Measurements from ENCODE around the gene ATG2A. TPM values are rescaled to one million over a fixed set of nuclear protein-coding genes. Genes with fewer than 3 reads are reported as not detected.

ATG2A gene
- total RNA-seq, 1 donor from 2014 or later = 20.9 TPM

- intact Hi-C loops (cut with micrococcal nuclease) = no loop called here
These were observed 11.3 kb downstream of the ATG2A start for GRCh38 chr11:64905516-64906313.

DNA sequence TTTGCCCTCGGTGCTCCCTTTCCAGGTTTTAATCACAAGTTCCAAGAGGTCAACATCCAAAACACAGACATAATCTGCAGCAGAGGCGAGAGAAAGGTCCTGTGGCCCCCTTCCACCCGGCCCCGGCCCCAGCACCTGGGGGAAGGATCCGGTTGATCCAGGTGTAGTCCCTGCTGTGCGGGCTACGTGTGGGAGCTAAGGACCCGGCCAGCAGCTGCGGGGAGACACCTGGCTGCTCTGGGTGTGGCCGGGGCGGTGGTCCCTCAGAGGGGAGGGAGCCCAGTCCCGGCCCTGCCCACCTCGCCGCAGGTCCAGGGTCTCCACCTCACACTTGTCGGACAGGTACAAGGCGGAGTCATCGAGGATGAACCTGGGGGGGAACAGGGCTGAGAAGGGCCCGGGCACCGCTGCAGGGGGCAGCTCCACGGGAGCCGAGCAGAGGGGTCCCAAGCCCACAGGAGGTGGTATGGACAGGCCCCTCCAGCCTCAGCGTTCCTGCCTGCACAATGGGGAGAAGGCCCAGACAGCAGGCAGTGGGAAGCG lies 13.6 kb downstream of the ATG2A start:
- intact Hi-C loops (cut with micrococcal nuclease) = no loop called here

DNA sequence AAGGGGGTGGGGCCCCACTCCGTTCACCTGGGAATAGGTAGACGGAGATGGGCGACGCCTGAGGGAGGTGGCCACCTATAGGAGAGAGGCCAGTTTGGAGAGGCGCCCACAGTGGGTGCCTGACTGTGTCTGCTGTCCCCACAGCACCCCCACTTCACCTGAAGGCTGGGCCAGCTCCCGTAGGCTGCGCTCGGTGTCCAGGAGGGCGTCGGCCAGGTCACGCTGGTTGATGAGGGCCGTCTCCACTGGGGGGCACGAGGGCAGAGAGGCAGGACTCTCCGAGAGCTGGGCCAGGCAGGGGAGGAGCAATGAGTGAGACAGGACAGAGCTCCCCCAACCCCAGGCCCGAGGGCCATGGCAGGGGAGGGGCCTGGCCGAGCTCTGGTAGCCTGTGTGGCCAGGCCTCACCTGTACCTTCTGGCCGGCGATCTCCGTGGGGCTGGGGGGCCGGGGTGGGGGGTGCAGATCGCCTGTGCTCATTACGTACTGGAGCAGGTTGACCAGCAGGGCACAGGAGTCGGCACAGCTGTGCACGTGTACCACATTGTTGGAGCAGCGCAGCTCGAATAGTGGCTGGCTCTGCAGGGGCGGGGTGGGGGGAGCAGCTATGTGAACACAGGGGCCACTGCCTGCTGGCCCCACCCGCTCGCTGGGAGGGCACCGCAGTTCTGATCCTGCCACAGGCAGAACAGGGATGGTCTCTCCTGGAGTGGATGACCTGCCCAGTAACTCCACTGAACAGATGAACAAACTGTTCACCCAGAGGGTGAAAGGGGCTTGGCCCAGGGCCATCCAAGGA lies 14.7 kb downstream of the ATG2A start:
- intact Hi-C loops (cut with micrococcal nuclease) = no loop called here

GRCh38 chr11:64900774-64901173 lies 16.2 kb downstream of the ATG2A start:
- intact Hi-C loops (cut with micrococcal nuclease) = no loop called here

- intact Hi-C loops (cut with micrococcal nuclease) = no loop called here
These were observed 16.7 kb downstream of the ATG2A start for GRCh38 chr11:64900263-64900678.

GRCh38 chr11:64898541-64898940 lies 18.5 kb downstream of the ATG2A start:
- intact Hi-C loops (cut with micrococcal nuclease) = no loop called here

DNA sequence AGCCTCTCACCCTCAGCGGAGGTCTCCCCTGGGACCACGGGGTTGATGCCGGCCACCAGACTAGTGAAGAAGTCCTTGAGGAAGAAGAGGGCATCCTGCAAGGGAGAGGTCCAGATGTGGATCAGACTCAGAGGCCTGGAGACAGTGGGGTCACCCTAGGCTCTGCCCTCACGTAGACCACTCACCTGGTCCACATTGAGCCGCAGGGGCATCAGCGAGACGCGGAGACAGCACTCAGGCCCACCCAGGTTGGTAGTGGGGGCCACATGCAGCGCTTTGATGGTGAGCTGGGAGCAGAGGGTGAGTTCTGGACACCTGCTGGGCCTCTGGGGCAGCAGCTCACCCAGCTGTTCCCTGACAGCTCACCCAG lies 18.9 kb downstream of the ATG2A start:
- intact Hi-C loops (cut with micrococcal nuclease) = no loop called here

DNA sequence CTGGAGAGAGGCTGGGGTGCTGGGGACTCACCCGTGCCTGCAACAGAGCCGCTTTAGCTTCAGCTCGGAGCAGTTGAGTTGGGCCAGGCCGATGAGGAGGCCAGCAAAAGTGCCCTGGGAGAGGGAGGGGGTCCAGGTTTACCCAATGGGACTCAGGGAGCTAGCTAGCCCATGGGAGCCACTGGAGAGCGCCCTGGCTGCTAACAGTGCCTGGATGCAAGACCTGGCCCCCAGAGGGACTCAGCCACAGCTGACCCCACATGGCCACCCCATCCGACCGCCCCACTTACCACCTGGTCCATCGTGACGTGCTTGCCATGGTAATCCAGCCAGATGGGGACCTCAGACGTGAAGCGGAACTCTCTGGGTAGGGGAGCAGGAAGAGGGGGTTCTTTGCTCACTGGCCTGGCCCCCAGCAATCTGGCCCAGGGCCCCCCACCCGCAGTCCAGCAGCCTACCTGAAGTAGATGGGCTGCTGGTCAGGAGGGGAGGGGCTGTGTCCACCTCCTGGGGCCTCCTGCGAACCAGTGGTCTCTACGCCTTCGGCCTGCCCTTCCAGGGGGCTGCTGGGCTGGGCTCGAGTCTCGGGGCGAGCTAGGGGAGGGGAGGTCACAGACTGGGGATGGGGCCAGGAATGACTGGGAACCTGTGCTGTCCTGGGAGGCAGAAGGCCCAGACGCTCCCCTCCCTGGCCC lies 19.5 kb downstream of the ATG2A start:
- intact Hi-C loops (cut with micrococcal nuclease) = no loop called here

DNA sequence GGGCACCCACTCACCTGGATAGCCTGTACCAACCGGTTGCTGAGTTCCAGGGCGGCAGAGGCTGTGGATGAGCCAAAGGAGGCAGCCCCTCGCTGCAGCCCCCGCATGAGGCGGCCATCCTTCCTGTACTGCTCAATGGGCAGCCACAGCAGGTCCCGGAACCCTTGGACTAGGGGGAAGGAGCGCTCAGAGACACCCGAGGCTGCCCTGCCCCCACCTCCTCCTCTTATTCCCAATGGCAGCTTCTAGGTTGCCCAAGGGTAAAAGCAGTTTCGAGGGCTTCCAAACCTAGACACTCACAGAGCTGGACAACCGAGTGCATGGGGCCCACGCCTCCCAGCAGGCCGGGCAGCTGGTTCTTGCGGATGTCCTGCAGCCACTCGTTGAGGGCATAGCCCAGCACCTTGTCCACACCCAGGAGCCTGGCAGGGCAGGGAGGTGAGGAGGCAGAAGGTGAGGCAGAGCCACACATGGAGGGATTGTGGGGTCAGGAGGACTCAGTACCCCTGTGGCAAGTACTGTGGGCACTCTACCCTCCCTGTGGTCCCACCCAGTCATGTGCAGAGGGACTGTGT lies 20.5 kb downstream of the ATG2A start:
- intact Hi-C loops (cut with micrococcal nuclease) = no loop called here

GRCh38 chr11:64894812-64895452 lies 22.1 kb downstream of the ATG2A start:
- intact Hi-C loops (cut with micrococcal nuclease) = loop anchor here (1.0 kb wide), 1 partner anchor 48 kb away; no protein-coding TSS in a partner anchor

DNA sequence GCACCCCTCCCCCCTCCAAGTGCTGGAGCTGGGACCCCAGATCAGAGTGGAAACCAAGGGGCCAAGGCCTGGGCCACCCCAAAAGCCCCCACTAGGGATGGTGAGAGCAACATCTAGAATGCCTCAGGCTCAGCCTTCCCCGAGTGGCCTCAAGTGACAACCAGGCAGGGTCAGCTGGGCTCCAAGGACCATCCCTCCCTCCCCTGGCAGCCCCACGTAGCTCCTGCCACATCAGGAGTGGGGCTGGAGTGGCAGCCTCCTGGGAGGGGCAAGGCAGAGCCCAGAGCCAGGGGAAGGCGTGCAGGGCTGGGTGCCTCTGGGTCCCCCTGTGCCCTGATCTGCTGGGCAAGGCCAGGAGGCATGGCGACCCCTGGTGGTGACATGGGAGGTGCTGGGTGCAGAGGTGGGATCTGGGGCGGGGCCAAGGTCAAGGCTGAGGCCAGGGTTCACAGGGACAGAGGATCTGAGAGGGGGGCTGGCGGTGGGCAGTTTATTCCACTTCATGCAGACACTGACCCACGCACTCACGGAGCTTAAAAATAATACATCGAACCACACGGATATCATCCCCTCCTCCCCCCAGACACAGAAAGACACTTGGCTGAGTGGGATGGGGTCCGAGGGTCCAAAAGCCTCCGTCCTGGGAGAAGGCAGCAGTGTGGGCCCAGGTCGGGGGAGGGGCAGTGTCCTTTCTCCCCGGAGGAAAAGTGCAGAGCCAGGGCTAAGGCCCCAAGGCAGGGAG lies 22.8 kb downstream of the ATG2A start:
- intact Hi-C loops (cut with micrococcal nuclease) = loop anchor here (1.0 kb wide), 1 partner anchor 47 kb away; no protein-coding TSS in a partner anchor

DNA sequence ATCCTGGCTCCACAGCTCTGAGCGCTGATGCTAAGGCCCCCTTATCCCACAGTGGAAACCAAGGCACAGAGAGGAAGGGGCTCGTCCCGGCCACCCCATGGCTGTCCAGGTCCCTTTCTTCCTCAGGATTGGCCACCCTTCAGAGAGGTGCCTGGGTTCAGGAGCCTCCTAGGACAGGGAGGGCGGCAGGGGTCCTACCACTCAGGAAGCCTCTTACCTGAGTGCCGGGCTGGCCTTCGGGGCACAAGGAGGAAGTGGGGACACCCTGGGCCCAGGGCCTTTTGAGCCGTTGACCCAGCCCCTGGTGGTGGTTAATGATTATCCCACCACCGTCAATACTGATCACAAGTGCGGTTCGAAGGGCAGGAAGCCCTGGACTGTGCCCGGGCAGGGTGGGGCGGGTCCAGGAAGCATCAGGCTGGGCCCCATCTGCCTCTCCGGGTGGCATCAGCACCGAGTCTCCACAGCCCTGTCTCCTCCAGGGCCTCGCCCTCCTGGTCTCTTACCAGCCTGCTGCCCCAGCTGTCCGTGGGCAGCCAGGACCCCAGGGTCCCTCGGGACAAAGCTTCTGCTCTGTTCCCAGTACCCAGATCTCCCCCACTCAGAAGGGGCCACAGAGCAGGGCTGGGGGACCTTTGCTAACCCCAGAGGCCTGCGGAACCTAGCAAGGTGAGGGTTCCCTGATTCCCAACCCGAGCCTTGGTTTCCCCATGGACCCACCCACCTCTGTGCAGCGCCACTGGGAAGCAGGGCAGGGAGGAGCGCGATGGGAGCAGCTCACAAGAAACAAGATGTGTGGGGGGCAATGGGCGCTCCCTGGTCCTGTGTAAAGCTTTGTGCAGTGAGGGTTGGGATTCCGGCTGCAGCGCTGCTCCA lies 23.6 kb downstream of the ATG2A start:
- intact Hi-C loops (cut with micrococcal nuclease) = loop anchor here (1.0 kb wide), 1 partner anchor 46 kb away; no protein-coding TSS in a partner anchor

- intact Hi-C loops (cut with micrococcal nuclease) = no loop called here
These were observed 24.2 kb downstream of the ATG2A start for GRCh38 chr11:64892838-64893193.

DNA sequence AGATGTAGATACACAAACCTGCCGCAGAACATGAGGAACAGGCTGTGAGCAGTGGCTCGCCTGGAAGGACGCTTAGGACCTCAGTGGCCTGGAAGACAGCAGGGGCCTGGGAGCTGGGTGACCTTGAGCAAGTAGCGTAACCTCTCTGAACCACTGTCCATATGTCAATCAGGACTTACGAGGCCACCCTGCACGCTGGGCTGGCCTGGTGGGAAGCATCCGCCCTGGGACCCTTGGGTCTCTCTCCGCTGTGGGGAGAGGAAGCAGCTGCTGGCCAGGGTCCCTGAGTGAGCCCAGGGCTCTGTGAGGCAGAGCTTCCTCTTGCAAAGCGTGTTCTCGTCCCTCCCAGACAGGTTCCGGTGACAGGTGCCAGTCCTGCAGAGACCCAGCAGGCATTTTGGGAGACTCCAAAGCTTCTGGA lies 24.6 kb downstream of the ATG2A start:
- intact Hi-C loops (cut with micrococcal nuclease) = no loop called here

- intact Hi-C loops (cut with micrococcal nuclease) = no loop called here
These were observed 25.1 kb downstream of the ATG2A start for GRCh38 chr11:64891880-64892279.

- intact Hi-C loops (cut with micrococcal nuclease) = no loop called here
These were observed 25.7 kb downstream of the ATG2A start for GRCh38 chr11:64891215-64891848.

GRCh38 chr11:64890522-64890939 lies 26.5 kb downstream of the ATG2A start:
- intact Hi-C loops (cut with micrococcal nuclease) = no loop called here

GRCh38 chr11:64888729-64889511 lies 28.1 kb downstream of the ATG2A start:
- intact Hi-C loops (cut with micrococcal nuclease) = loop anchor here (1.0 kb wide), 1 partner anchor 42 kb away; no protein-coding TSS in a partner anchor

All from T-helper 2 cell treated with Interferon-gamma antibody and Interleukin-4, amounts not matched to agents 100 ng/mL and 5 ng/mL, for 36 hours (primary cell).